ENCODE measurements around the gene RPF1. TPM values are rescaled to one million over a fixed set of nuclear protein-coding genes. Genes with fewer than 3 reads are reported as not detected.

RPF1 gene
- total RNA-seq, 2 donors from 2014 or later, result 38.4 TPM

DNA sequence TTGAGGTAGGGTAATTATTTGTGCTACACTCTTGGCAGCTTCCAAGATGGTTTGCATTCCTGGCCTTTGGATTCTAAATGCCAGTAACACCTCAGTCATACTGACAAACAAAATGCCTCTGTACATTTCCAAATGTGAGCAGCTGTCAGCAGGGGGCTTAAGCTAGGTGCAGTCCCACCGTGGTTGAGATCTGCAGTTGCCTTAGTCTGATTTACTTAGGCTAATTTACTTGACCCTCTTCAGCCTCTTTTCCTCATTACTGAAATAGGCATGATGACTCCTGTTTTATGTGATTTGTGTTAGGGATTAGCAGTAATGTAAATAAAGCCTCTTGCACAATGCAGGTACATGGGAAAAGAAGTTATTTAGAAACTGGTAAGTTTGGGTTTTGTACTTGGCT lies 13.7 kb downstream of the RPF1 start:
- no peak overlapping the region for H3K27ac ChIP-seq
- no peaks in the 10 kb centered on the region for H3K36me3 ChIP-seq
- no peak overlapping the region for H3K4me3 ChIP-seq
- H3K27me3 ChIP-seq (replicated peaks; ENCODE audit: insufficient read depth), result no peaks in the 10 kb centered on the region
- no peaks in the 10 kb centered on the region for H3K9me3 ChIP-seq
- no peaks in the 10 kb centered on the region for H3K4me1 ChIP-seq (replicated peaks)
- DNase-seq (ENCODE audit: low spot score), result no peak
- TF ChIP-seq POLR2A (IDR thresholded peaks at IDR 0.05) (no peak), POLR2AphosphoS5 (IDR thresholded peaks at IDR 0.05) (no peak)
- TF ChIP-seq, protein P1, sequence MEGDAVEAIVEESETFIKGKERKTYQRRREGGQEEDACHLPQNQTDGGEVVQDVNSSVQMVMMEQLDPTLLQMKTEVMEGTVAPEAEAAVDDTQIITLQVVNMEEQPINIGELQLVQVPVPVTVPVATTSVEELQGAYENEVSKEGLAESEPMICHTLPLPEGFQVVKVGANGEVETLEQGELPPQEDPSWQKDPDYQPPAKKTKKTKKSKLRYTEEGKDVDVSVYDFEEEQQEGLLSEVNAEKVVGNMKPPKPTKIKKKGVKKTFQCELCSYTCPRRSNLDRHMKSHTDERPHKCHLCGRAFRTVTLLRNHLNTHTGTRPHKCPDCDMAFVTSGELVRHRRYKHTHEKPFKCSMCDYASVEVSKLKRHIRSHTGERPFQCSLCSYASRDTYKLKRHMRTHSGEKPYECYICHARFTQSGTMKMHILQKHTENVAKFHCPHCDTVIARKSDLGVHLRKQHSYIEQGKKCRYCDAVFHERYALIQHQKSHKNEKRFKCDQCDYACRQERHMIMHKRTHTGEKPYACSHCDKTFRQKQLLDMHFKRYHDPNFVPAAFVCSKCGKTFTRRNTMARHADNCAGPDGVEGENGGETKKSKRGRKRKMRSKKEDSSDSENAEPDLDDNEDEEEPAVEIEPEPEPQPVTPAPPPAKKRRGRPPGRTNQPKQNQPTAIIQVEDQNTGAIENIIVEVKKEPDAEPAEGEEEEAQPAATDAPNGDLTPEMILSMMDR (IDR thresholded peaks at IDR 0.05), result no peak
- intact Hi-C loops (cut with DNase I), result no loop called here
- WGBS, result 50% methylated on average over 1 of the region's 1 CpG

DNA sequence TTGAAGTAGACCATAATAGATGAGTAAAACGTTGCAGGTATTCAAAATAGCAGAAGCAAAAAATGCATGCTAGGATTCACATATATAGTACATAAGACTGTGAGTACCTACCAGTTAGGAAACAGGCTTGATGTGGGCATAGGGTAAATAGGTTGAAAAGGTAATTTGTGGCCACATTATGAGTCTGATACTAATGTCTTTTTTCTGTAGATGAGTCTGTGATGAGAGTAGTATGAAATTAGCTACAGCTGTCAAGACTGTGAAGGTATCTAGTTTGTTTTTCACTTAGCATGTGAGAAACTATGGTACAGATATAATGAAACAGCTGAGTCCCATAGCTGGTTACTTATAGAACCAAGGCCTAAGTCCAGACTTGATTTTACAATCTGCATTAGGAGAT lies 14.7 kb downstream of the RPF1 start:
- intact Hi-C loops (cut with DNase I), result no loop called here
- H3K27me3 ChIP-seq (replicated peaks; ENCODE audit: insufficient read depth), result no peaks in the 10 kb centered on the region
- DNase-seq (ENCODE audit: low spot score), result no peak
- H3K4me3 ChIP-seq, result no peak overlapping the region
- no peak for TF ChIP-seq POLR2A (IDR thresholded peaks at IDR 0.05)
- TF ChIP-seq POLR2AphosphoS5 (IDR thresholded peaks at IDR 0.05), result no peak
- TF ChIP-seq, protein P1 (IDR thresholded peaks at IDR 0.05), result no peak
- no peaks in the 10 kb centered on the region for H3K36me3 ChIP-seq
- H3K9me3 ChIP-seq, result no peaks in the 10 kb centered on the region
- WGBS, result 67% methylated on average over 1 of the region's 1 CpG
- no peak overlapping the region for H3K27ac ChIP-seq
- H3K4me1 ChIP-seq (replicated peaks), result no peaks in the 10 kb centered on the region

DNA sequence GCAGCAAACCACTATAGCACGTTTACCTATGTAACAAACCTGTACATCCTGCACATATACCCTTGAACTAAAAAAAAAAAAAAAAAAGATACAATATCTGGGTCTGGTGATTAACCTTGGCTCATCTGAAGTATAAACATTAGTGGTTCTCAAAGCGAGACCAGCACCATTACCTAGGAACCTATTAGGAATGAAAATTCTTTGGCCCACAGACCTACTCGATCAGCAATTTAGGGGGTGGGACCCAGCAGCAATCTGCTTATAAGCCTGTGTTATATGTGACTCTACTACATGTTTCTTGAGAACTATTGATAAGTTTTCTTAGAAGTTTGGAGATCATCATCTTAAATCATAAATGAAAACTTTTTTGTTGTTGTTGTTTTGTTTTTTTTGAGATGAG lies 17.4 kb downstream of the RPF1 start:
- H3K4me1 ChIP-seq (replicated peaks), result no peaks in the 10 kb centered on the region
- H3K4me3 ChIP-seq, result no peak overlapping the region
- no peaks in the 10 kb centered on the region for H3K27me3 ChIP-seq (replicated peaks; ENCODE audit: insufficient read depth)
- no peak overlapping the region for H3K27ac ChIP-seq
- intact Hi-C loops (cut with DNase I), result no loop called here
- DNase-seq (ENCODE audit: low spot score), result no peak
- H3K9me3 ChIP-seq, result no peaks in the 10 kb centered on the region
- WGBS, result 85% methylated on average over 3 of the region's 3 CpGs
- TF ChIP-seq, protein P1 (IDR thresholded peaks at IDR 0.05), result no peak
- TF ChIP-seq POLR2A (IDR thresholded peaks at IDR 0.05) (no peak), POLR2AphosphoS5 (IDR thresholded peaks at IDR 0.05) (no peak)
- H3K36me3 ChIP-seq, result no peaks in the 10 kb centered on the region

DNA sequence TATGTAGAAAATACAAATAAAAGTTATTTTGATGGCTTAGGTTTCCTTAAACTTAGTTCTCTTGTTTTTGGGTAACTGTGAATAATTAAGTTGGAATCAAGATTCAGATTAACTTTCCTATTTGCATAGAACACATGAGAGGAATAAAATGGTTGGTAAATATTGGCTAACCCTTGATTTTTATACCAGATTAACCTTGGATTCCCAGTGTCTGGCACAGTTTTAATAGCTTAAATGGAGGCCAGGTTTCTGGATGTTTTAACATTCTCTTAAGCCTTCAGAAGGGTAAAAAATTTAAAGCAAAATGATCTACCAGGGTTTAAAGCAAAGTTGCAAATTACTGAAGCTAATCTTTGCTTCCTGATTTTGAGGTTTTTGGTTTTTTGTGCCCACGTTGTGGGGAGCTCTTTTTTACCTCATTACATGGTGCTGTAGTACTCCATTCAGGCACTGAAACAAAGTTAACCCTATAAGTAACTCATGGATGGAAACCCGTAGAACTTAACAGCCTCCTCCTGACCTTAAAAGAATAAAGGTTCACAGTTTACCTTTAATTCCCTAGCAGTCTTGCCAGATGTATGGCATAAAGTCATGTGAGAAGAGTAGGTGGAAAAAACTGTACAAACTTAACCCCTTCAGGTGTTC lies 18.7 kb downstream of the RPF1 start:
- no peak overlapping the region for H3K27ac ChIP-seq
- TF ChIP-seq POLR2AphosphoS5 (IDR thresholded peaks at IDR 0.05) (no peak), POLR2A (IDR thresholded peaks at IDR 0.05) (no peak)
- TF ChIP-seq, protein P1 (IDR thresholded peaks at IDR 0.05), result no peak
- H3K4me3 ChIP-seq, result no peak overlapping the region
- H3K9me3 ChIP-seq, result no peaks in the 10 kb centered on the region
- H3K4me1 ChIP-seq (replicated peaks), result no peaks in the 10 kb centered on the region
- intact Hi-C loops (cut with DNase I), result no loop called here
- H3K36me3 ChIP-seq, result no peaks in the 10 kb centered on the region
- whole genome bisulfite sequencing, result 49% methylated on average over 2 of the region's 2 CpGs
- H3K27me3 ChIP-seq (replicated peaks; ENCODE audit: insufficient read depth), result no peaks in the 10 kb centered on the region
- no peak for DNase-seq (ENCODE audit: low spot score)

DNA sequence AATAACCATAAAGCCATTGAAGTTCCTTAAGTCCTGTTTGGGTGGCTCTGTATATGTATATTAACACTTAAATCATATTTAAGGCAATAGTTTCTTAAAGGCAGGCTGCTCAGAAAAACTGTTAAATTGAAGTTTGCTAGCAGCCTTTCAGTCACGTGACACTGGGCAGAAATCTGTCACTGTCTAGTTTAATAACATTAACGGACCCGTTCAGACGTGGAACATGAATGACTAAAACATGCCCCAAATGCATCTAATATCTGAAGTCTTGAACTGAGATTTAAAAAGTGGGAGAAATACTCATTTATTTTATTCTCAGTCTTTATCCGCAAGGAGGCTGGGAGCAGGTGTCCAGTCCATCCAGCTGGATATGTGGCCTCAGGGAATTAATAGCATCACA lies 23.9 kb downstream of the RPF1 start:
- intact Hi-C loops (cut with DNase I), result no loop called here
- 50% methylated on average over 5 of the region's 5 CpGs for WGBS
- no peak for DNase-seq (ENCODE audit: low spot score)
- Histone ChIP-seq H3K4me3 (no peak overlapping the region), H3K27me3 (replicated peaks; ENCODE audit: insufficient read depth) (no peaks in the 10 kb centered on the region), H3K27ac (no peak overlapping the region), H3K9me3 (no peaks in the 10 kb centered on the region), H3K4me1 (replicated peaks) (peaks cover 2% of the 10 kb centered on the region), H3K36me3 (no peaks in the 10 kb centered on the region)
- TF ChIP-seq POLR2A (IDR thresholded peaks at IDR 0.05) (no peak), POLR2AphosphoS5 (IDR thresholded peaks at IDR 0.05) (no peak)
- TF ChIP-seq, protein P1 (IDR thresholded peaks at IDR 0.05), result no peak
